Sigmoid colon (tissue), 7 donors: ENCODE measurements around the gene PHYHIPL. TPM values are rescaled to one million over a fixed set of nuclear protein-coding genes. Genes with fewer than 3 reads are reported as not detected.
A peak's percentile ranks its signal among the peaks of the same experiment; 100 is the strongest.

Experiments used
- DNase-seq: peaks from one replicate; pipeline ENCODE4 v3.0.0-alpha.2; 2019
- H3K27ac ChIP-seq, 4 donors: fragments of 200-600 bp; sonication (generic); one replicate each; pipeline ENCODE4 v1.5.1; 2016 to 2019; ENCODE audit warnings: mild to moderate bottlenecking in 1 of 4
- H3K27me3 ChIP-seq, 3 donors: fragments of 200-600 bp; sonication (generic); one replicate each; pipeline ENCODE4 v1.5.1; 2019; ENCODE audit warnings: mild to moderate bottlenecking in 1 of 3
- H3K36me3 ChIP-seq, 4 donors: fragments of 200-600 bp; sonication (generic); one replicate each; pipeline ENCODE4 v1.5.1; 2016 to 2019
- H3K4me1 ChIP-seq, 4 donors: fragments of 200-600 bp; sonication (generic); one replicate each; pipeline ENCODE4 v1.5.1; 2017 to 2019
- H3K4me3 ChIP-seq, 4 donors: fragments of 200-600 bp; sonication (generic); one replicate each; pipeline ENCODE4 v1.5.1; 2017 to 2019; ENCODE audit warnings: mild to moderate bottlenecking in 2 of 4, moderate library complexity in 1 of 4
- H3K9me3 ChIP-seq, 4 donors: fragments of 200-600 bp in 3 of 4; sonication (generic) in 3 of 4; one replicate each; pipeline versions ENCODE4 v1.5.1 to v1.6.1; 2013 to 2019
- CTCF ChIP-seq, 4 experiments: fragments of 450-650 bp in 3 of 4; fragments of 200-600 bp in 1 of 4; IDR thresholded peaks; one replicate each; pipeline ENCODE4 v1.5.1; 2016 to 2019; ENCODE audit warnings: antibody characterized with exemption in 4 of 4, mild to moderate bottlenecking in 3 of 4, moderate library complexity in 2 of 4
- EP300 ChIP-seq, 4 donors: sonication (generic); formaldehyde crosslinking; IDR thresholded peaks; one replicate each; pipeline ENCODE4 v1.6.1; 2017; ENCODE audit warnings: antibody characterized with exemption in 4 of 4
- POLR2A ChIP-seq, 2 donors: fragments of 450-650 bp; IDR thresholded peaks; one replicate each; pipeline ENCODE4 v1.6.1; 2016; ENCODE audit warnings: antibody characterized with exemption in 2 of 2, mild to moderate bottlenecking in 2 of 2, moderate library complexity in 2 of 2
- POLR2AphosphoS5 ChIP-seq, 4 donors: sonication (generic); formaldehyde crosslinking; IDR thresholded peaks; one replicate each; pipeline ENCODE4 v1.6.1; 2017; ENCODE audit warnings: antibody characterized with exemption in 4 of 4
- WGBS, 2 donors: extraction: QIAGEN DNeasy Blood & Tissue Kit; methylation state at CpG; one replicate each; pipeline ENCODE4 v1.1.7; 2013; 5-methylcytosine and 5-hydroxymethylcytosine counted together
- intact Hi-C: fragments of 100-400 bp; cut with DNase I; formaldehyde crosslinking; loops from one replicate; pipeline ENCODE4 v1.15.1; 2023
- polyA plus RNA-seq, 3 donors: library from polyadenylated mRNA; stranded (reverse); fragments of 200-250 nt; gene quantifications; one replicate each; pipeline ENCODE4 v1.2.3, GENCODE V29; 2013
- total RNA-seq, 4 donors: library from RNA; depleted of rRNA; stranded (reverse); fragments of >200 nt; gene quantifications; one replicate each; pipeline ENCODE4 v1.1.0, GENCODE V29; 2016
- donor health status: healthy with polysubstance abuse.
- donor health status: Bipolar disorder and iron deficiency.
- donor health status: healthy.

The PHYHIPL gene
- total and polyA plus RNA-seq, 7 donors, result 0.55 to 2.5 (median 0.75) TPM; not detected in 1

- intact Hi-C loops, result no loop called here
- H3K4me1 ChIP-seq, result peaks cover 0 to 10% (median 5%) of the 10 kb centered on the region in 4 donors
- H3K27me3 ChIP-seq, result no peaks in the 10 kb centered on the region
- H3K27ac ChIP-seq, result no peak overlapping the region
- no peaks in the 10 kb centered on the region for H3K9me3 ChIP-seq
- DNase-seq, result no peak
- TF ChIP-seq EP300 (IDR thresholded peaks at IDR 0.05) (no peak), POLR2AphosphoS5 (IDR thresholded peaks at IDR 0.05) (no peak), POLR2A (IDR thresholded peaks at IDR 0.05) (no peak), CTCF (IDR thresholded peaks at IDR 0.05) (no peak)
- no peak overlapping the region for H3K4me3 ChIP-seq
- peaks cover 0 to 52% (median 12%) of the 10 kb centered on the region in 4 donors for H3K36me3 ChIP-seq
Observed at GRCh38 chr10:59252491-59252890, 76.0 kb downstream of the PHYHIPL start.

- H3K4me3 ChIP-seq, result no peak overlapping the region
- H3K36me3 ChIP-seq, result peaks cover 0 to 38% (median 12%) of the 10 kb centered on the region in 4 donors
- H3K27ac ChIP-seq, result no peak overlapping the region
- H3K27me3 ChIP-seq, result no peaks in the 10 kb centered on the region
- intact Hi-C loops, result no loop called here
- H3K4me1 ChIP-seq, result peaks cover 0 to 12% (median 5%) of the 10 kb centered on the region in 4 donors
- DNase-seq, result no peak
- no peaks in the 10 kb centered on the region for H3K9me3 ChIP-seq
- 95 to 97% methylated on average over 1 of the region's 1 CpG for WGBS, 2 donors
- TF ChIP-seq EP300 (IDR thresholded peaks at IDR 0.05), result no peak
- TF ChIP-seq CTCF (IDR thresholded peaks at IDR 0.05), result no peak
- TF ChIP-seq POLR2AphosphoS5 (IDR thresholded peaks at IDR 0.05), result no peak
- TF ChIP-seq POLR2A (IDR thresholded peaks at IDR 0.05), result no peak
Observed at GRCh38 chr10:59255463-59255862, 79.0 kb downstream of the PHYHIPL start.

- H3K9me3 ChIP-seq, result no peaks in the 10 kb centered on the region
- 90 to 93% methylated on average over 1 of the region's 1 CpG for WGBS, 2 donors
- intact Hi-C loops, result no loop called here
- peaks cover 0 to 21% (median 12%) of the 10 kb centered on the region in 4 donors for H3K36me3 ChIP-seq
- no peaks in the 10 kb centered on the region for H3K27me3 ChIP-seq
- no peak for DNase-seq
- H3K27ac ChIP-seq, result peak overlapping the region in 1 of 4 donors; percentile 12
- TF ChIP-seq POLR2AphosphoS5 (IDR thresholded peaks at IDR 0.05), result no peak
- TF ChIP-seq CTCF (IDR thresholded peaks at IDR 0.05), result no peak
- TF ChIP-seq EP300 (IDR thresholded peaks at IDR 0.05), result no peak
- H3K4me1 ChIP-seq, result peaks cover 0 to 12% (median 5%) of the 10 kb centered on the region in 4 donors
- H3K4me3 ChIP-seq, result no peak overlapping the region
Observed at GRCh38 chr10:59257224-59257623, 80.8 kb downstream of the PHYHIPL start.

- WGBS, 2 donors, result 93 to 97% methylated on average over 1 of the region's 1 CpG
- intact Hi-C loops, result no loop called here
- Histone ChIP-seq H3K9me3 (no peaks in the 10 kb centered on the region), H3K4me1 (peaks cover 0 to 12% (median 5%) of the 10 kb centered on the region in 4 donors), H3K4me3 (no peak overlapping the region), H3K27me3 (no peaks in the 10 kb centered on the region), H3K27ac (no peak overlapping the region), H3K36me3 (peaks cover 0 to 4% (median 1%) of the 10 kb centered on the region in 4 donors)
- no peak for TF ChIP-seq CTCF (IDR thresholded peaks at IDR 0.05)
- TF ChIP-seq POLR2AphosphoS5 (IDR thresholded peaks at IDR 0.05), result no peak
- TF ChIP-seq POLR2A (IDR thresholded peaks at IDR 0.05), result no peak
- TF ChIP-seq EP300 (IDR thresholded peaks at IDR 0.05), result no peak
- DNase-seq, result no peak
Observed at GRCh38 chr10:59258890-59259289, 82.4 kb downstream of the PHYHIPL start.

GRCh38 chr10:59265141-59265540 is 88.7 kb downstream of the PHYHIPL start:
- Histone ChIP-seq H3K4me1 (no peaks in the 10 kb centered on the region), H3K4me3 (no peak overlapping the region), H3K36me3 (peaks cover 3 to 41% (median 9%) of the 10 kb centered on the region in 4 donors), H3K9me3 (no peaks in the 10 kb centered on the region), H3K27ac (no peak overlapping the region), H3K27me3 (no peaks in the 10 kb centered on the region)
- 52 to 69% methylated on average over 5 of the region's 5 CpGs for WGBS, 2 donors
- intact Hi-C loops, result no loop called here
- DNase-seq, result no peak
- no peak for TF ChIP-seq CTCF (IDR thresholded peaks at IDR 0.05)
- TF ChIP-seq POLR2A (IDR thresholded peaks at IDR 0.05), result no peak
- TF ChIP-seq EP300 (IDR thresholded peaks at IDR 0.05), result no peak
- no peak for TF ChIP-seq POLR2AphosphoS5 (IDR thresholded peaks at IDR 0.05)
